HG03175 (cell line): ENCODE results near the gene CD1E.
"Not testable (repeated sequence)": the region's sequence is repeated elsewhere in the genome, so short reads cannot be mapped to it uniquely, and the experiment has no call there.

Experiments
- ATAC-seq: cut with Tn5 transposase; IDR thresholded peaks from one replicate; pipeline ENCODE4 v1.9.1; 2021; ENCODE audit warnings: mild to moderate bottlenecking, moderate library complexity; ENCODE audit not compliant: unreplicated experiment

The CD1E gene

GRCh38 chr1:158353303-158354075 is at the start of gene CD1E:
Gene CD1E (plus strand): TSS chr1:158353894. CDS start chr1:158353989, 95 bp downstream.
- ATAC-seq: no peak

- ATAC-seq: no peak
Measured at GRCh38 chr1:158310623-158311022, 43.1 kb upstream of the CD1E start.

GRCh38 chr1:158311066-158311465 is 42.6 kb upstream of the CD1E start:
- ATAC-seq: no peak

DNA sequence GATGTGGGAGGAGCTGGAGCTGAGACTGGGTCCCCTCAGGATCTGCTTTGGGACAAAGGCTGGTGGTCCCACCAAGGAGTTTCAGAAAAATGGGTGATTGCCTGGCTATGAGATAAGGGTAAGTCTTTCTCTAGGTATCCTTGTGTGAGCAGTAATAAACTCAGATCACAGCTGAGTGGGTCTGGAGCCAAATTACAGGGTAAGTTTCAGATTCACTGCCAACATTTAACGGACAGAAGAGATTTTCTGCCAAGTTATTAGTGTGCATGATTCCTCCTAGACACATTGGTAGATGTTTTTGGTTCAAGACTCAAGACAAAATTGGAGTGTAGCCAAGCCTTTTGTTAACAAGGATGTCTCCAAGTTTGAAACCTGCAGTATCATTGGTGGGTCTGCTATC is 29.8 kb upstream of the CD1E start:
- no peak for ATAC-seq

DNA sequence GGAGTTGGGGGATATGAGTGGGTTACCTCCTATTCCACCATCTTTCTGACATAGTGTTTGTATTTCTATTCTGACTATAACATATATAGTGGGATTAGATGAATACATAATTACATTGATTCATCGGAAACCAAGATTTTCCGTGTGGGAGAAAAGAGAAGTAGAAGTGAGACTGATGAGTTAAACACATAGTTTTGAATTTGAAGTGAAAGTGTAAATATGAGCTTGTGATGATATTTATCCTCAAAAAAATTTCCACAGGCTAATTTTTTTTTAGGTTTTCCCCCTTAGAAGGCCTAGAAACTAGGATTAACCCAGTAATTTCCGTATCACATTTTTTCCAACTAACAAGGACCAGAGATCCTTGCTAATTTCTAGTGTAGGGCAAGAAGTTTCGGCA is 29.3 kb upstream of the CD1E start:
- ATAC-seq: no peak

DNA sequence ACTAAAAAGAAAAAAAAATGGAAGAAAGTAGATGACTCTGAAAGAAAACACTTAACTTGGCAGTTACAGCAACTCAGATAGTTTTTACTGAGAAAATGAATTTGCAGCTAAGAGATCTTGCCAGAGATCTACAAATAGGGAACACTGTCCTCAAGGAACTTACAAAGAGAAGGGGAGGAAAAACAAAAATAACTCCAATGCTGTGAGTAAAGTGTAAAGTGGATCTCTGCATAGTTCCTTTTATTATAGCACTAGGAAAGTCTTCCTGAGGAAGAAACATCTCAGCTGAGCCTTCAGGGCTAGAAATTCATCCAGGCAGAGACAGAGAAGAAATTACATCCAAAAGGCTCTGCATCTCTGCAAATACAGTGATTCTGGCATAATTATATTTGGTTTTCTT is 26.2 kb upstream of the CD1E start:
- no peak for ATAC-seq

GRCh38 chr1:158328426-158328825 is 25.3 kb upstream of the CD1E start:
- ATAC-seq: no peak

DNA sequence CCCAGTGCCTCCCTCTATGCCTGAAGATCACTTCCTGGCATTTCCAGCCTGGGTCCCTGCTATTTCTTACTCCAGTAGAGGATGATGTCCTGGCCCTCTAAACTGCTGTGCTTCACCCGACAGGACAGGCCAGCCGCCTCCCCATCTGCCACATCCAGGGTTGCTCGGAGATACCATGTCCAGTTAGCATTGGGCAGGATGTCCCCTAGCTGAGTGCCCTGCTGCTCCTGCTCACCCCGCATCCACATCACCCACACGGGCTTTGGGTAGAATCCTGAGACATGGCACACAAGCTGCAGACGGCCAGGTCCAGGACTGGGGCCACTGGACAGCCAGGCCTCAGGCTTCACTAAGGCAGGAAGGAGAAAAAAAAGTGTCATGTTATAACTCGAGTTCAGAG is 24.4 kb upstream of the CD1E start:
- ATAC-seq: no peak

- ATAC-seq: no peak
Measured at GRCh38 chr1:158329733-158330132, 24.0 kb upstream of the CD1E start.

GRCh38 chr1:158330391-158331105 is 23.1 kb upstream of the CD1E start:
- no peak for ATAC-seq

- ATAC-seq: no peak
Measured at GRCh38 chr1:158331106-158331425, 22.6 kb upstream of the CD1E start.

- no peak for ATAC-seq
Measured at GRCh38 chr1:158331481-158332150, 22.1 kb upstream of the CD1E start, which contains the start of gene CD1B. Gene CD1B (minus strand): TSS chr1:158331531. CDS start chr1:158331423, 108 bp downstream.

DNA sequence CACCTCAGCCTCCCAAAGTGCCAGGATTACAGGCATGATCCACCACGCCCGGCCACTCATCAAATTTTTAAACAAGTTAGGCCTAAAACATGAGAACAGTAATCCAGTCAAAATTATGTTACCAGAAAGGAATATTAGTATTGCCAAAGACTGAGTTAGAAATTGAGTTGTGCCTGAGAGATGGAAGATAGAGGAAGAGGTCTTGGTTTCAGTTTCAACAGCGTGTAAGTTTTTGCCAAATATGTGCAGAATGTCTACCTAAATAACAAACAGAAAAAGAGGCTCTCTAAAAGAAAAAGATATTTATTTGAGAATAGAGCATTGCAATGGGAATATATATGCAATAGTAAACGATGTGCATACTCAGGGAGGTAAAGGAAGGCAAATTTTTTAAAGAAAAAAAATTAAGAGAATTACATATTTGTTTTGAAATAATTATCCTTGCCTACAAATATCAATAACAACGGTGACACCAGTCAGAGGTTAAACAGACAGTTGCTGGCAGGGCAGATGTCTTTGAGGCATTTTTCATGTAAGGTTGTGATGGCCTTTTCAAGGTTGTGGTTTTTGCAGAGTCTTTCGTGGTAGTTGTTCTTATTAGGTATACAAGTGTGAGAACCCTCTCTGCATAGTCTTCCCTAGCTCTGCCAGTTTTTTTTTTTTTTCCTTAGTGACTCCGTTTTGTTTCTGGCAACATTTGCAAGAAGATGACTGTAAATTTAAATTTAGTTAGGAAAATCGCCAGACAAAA is 20.1 kb upstream of the CD1E start:
- no peak for ATAC-seq

DNA sequence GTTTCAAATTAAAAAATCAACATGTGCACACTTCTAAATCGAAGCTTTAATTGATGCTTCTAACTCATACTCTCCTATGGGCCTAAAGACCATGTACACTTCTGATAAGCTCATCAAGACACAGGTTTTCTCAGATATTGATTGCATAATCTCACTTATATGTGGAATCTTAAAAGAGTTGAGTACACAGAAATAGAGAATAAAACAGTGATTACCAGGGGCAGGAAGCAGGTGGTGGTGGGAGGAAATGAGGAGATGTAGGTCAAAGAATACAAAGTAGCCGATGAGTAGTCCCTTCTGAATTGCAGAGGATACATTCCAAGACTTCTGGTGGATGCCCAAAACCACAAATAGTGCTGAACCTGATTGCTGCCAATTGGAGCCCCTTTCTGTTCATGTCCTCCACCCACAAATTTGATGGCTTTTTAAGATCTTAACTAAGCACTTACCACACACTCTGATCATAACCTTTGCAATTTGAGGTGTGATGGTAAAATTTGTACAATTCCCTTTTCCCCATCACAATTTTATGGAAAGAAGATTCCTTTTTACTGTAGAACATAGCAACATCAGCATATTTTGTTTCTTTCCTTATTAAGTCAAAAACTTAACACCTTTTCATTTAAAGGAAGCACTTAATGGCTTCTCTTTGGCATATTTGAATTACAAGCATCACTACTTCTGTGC is 19.0 kb upstream of the CD1E start:
- ATAC-seq: no peak

DNA sequence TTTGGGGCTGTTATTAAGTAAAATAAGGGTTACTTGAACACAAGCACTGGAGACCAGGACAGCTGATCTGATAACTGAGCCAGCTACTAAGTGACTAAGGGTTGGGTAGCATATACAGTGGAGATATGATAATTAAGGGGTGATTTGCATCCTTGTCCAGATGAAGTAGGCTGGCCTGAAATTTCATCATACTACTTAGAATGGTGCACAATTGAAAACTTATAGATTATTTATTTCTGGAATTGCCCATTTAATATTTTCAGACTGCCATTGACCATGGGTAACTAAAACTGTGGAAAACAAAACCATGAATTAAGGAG is 18.5 kb upstream of the CD1E start:
- ATAC-seq: no peak

DNA sequence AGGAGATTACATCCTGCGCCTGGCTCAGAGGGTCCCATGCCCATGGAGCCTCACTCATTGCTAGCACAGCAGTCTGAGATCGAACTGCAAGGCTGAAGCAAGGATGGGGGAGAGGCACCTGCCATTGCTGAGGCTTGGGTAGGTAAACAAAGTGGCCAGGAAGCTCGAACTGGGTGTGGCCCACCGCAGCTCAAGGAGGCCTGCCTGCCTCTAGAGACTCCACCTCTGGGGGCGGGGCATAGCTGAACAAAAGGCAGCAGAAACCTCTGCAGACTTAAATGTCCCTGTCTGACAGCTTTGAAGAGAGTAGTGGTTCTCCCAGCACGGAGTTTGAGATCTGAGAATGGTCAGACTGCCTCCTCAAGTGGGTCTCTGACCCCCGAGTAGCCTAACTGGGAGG is 17.3 kb upstream of the CD1E start:
- not testable (repeated sequence) for ATAC-seq

GRCh38 chr1:158348946-158349345 is 4.7 kb upstream of the CD1E start:
- ATAC-seq: not testable (repeated sequence)

DNA sequence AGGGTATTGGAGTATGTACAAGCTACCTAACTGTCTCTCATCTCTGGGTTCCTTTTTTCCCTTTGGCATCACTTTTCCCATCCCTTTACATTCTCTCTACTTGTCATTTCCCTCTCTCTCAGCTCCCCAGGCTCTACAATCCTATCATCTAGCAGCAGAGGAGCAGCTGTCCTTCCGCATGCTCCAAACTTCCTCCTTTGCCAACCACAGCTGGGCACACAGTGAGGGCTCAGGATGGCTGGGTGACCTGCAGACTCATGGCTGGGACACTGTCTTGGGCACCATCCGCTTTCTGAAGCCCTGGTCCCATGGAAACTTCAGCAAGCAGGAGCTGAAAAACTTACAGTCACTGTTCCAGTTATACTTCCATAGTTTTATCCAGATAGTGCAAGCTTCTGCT is 561 bp downstream of the CD1E start:
- no peak for ATAC-seq

GRCh38 chr1:158355773-158356285 is 2.1 kb downstream of the CD1E start:
- no peak for ATAC-seq

GRCh38 chr1:158356616-158357015 is 2.9 kb downstream of the CD1E start:
- no peak for ATAC-seq

GRCh38 chr1:158357441-158357840 is 3.7 kb downstream of the CD1E start:
- ATAC-seq: no peak
